GM19452 (cell line): ENCODE data around the gene DNAH6.

Source experiments
- ATAC-seq: cut with Tn5 transposase; IDR thresholded peaks from one replicate; pipeline ENCODE4 v1.9.1; 2021; ENCODE audit not compliant: unreplicated experiment

The DNAH6 gene

GRCh38 chr2:84686783-84687476 is 170.6 kb downstream of the DNAH6 start:
- ATAC-seq: no peak

- ATAC-seq: no peak
These were observed 171.3 kb downstream of the DNAH6 start for GRCh38 chr2:84687498-84688149.

- ATAC-seq: no peak
These were observed 173.9 kb downstream of the DNAH6 start for GRCh38 chr2:84690225-84690624.

GRCh38 chr2:84694088-84694622 is 177.9 kb downstream of the DNAH6 start:
- no peak for ATAC-seq

GRCh38 chr2:84697895-84698294 is 181.6 kb downstream of the DNAH6 start:
- ATAC-seq: no peak

- ATAC-seq: no peak
These were observed 183.7 kb downstream of the DNAH6 start for GRCh38 chr2:84700006-84700405.

- ATAC-seq: no peak
These were observed 185.6 kb downstream of the DNAH6 start for GRCh38 chr2:84701880-84702279.

GRCh38 chr2:84702941-84703340 is 186.6 kb downstream of the DNAH6 start:
- no peak for ATAC-seq

GRCh38 chr2:84703831-84704230 is 187.5 kb downstream of the DNAH6 start:
- no peak for ATAC-seq

- no peak for ATAC-seq
These were observed 188.4 kb downstream of the DNAH6 start for GRCh38 chr2:84704505-84705244.

GRCh38 chr2:84705858-84706257 is 189.6 kb downstream of the DNAH6 start:
- no peak for ATAC-seq

GRCh38 chr2:84708442-84708841 is 192.1 kb downstream of the DNAH6 start:
- no peak for ATAC-seq

GRCh38 chr2:84711651-84712050 is 195.4 kb downstream of the DNAH6 start:
- no peak for ATAC-seq

GRCh38 chr2:84713441-84713840 is 197.1 kb downstream of the DNAH6 start:
- no peak for ATAC-seq

- ATAC-seq: no peak
These were observed 200.3 kb downstream of the DNAH6 start for GRCh38 chr2:84716564-84716963.

- ATAC-seq: no peak
These were observed 201.0 kb downstream of the DNAH6 start for GRCh38 chr2:84717302-84717701.

GRCh38 chr2:84719434-84719833 is 203.1 kb downstream of the DNAH6 start:
- ATAC-seq: no peak

GRCh38 chr2:84723831-84724230 is 207.5 kb downstream of the DNAH6 start:
- no peak for ATAC-seq

GRCh38 chr2:84725717-84726116 is 209.4 kb downstream of the DNAH6 start:
- ATAC-seq: no peak

- ATAC-seq: no peak
These were observed 211.0 kb downstream of the DNAH6 start for GRCh38 chr2:84727315-84727714.

- ATAC-seq: no peak
These were observed 212.9 kb downstream of the DNAH6 start for GRCh38 chr2:84729224-84729623.

GRCh38 chr2:84731185-84731584 is 214.9 kb downstream of the DNAH6 start:
- ATAC-seq: no peak
